HG02938 (cell line): ENCODE measurements around the gene OLFM1.

ENCODE experiments used
- ATAC-seq: cut with Tn5 transposase; IDR thresholded peaks from one replicate; pipeline ENCODE4 v1.9.1; 2021; ENCODE audit warnings: mild to moderate bottlenecking, moderate library complexity; ENCODE audit not compliant: unreplicated experiment

Gene OLFM1

DNA sequence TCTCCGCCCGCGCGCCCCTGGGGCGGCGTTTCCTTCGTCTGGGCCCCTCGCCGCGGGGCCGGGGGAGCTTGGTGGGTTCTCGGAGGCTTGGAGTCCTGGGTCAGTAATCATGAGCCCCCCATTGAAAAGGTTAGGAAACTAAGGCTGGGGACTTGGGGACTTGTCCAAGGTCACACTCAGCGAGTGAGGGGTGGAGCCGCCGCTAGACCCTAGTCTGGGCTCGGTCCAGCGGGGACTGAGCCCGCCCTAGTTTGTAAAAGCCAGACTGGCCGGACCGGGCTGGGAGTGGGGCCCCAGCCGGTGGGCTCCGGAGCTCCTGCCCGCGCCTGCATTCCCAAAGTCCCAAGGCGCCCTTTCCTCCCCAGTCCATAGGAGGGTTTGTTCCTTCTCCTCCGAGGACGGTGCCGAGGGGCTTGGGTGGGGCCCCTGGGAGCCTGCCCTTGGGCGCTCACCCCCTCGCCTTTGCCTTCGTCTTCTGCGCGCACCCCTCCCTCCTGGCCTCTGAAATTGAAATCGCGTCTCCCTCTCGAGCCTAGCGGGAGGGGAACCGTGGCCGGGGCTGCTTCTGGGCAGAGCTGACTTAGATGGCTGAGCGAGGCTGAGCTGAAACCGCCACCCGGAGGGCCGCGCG lies 995 bp downstream of the OLFM1 start:
- ATAC-seq: no peak

GRCh38 chr9:135088979-135089847 lies 1.7 kb downstream of the OLFM1 start:
- ATAC-seq: no peak

GRCh38 chr9:135090081-135090480 lies 2.6 kb downstream of the OLFM1 start:
- ATAC-seq: no peak

- ATAC-seq: no peak
Observed at GRCh38 chr9:135090547-135090946, 3.1 kb downstream of the OLFM1 start.

DNA sequence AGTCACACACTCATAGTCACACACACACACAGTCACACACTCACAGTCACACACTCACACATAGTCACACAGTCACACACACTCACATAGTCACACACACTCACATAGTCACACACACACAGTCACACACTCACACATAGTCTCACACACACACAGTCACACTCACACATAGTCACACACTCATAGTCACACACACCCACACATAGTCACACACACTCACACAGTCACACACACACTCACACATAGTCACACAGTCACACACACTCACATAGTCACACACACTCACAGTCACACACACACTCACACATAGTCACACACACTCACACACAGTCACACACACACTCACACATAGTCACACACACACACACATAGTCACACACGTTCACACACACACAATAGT lies 4.1 kb downstream of the OLFM1 start:
- ATAC-seq: no peak

DNA sequence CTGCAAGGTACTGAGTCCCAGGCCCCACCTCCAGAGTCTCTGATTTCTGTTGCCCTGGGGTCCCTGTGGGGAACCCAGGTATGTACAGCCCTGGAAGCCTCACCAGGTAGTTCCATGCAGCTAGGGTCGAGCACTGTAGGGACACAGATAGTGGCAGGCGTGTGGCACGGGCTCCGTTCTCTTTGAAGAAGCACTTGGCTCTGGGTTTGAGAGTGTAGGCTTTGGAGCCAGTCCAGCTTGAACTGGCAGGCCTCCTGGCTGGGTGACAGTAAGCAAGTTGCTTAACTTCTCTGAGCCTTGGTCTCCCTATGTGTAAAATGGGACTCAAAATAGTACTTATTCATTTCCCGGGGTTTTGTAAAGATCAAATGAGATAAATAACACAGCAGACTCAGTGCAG lies 5.6 kb downstream of the OLFM1 start:
- ATAC-seq: no peak

- ATAC-seq: no peak
Observed at GRCh38 chr9:135093911-135094584, 6.6 kb downstream of the OLFM1 start.

GRCh38 chr9:135095470-135096407 lies 8.3 kb downstream of the OLFM1 start:
- no peak for ATAC-seq

GRCh38 chr9:135096408-135096895 lies 9.0 kb downstream of the OLFM1 start:
- no peak for ATAC-seq

GRCh38 chr9:135098400-135099105 lies 11.1 kb downstream of the OLFM1 start:
- ATAC-seq: no peak

GRCh38 chr9:135099574-135099973 lies 12.1 kb downstream of the OLFM1 start:
- no peak for ATAC-seq

DNA sequence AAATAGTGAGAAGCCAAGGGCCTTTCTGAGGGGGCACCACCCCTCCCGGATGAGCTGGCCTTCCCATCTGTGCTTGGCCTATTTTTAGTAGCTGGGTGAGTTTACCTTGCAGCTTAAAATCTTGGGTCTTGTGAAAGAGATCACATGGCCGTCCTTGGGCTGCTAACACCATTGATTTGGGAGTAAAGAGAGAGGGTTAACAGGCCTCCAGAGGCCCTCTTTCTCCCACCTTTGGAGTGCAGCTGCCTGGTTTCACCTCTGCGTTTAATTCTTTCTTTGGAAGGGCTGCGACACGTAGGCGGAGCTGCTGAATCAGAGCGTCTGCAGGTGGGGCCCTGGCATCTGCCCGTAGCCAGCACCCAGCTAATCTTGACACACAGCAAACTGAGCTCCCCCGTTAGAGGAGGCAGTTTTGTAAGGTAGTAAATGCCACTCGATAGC lies 12.8 kb downstream of the OLFM1 start:
- no peak for ATAC-seq

- no peak for ATAC-seq
Observed at GRCh38 chr9:135100725-135101410, 13.4 kb downstream of the OLFM1 start.

DNA sequence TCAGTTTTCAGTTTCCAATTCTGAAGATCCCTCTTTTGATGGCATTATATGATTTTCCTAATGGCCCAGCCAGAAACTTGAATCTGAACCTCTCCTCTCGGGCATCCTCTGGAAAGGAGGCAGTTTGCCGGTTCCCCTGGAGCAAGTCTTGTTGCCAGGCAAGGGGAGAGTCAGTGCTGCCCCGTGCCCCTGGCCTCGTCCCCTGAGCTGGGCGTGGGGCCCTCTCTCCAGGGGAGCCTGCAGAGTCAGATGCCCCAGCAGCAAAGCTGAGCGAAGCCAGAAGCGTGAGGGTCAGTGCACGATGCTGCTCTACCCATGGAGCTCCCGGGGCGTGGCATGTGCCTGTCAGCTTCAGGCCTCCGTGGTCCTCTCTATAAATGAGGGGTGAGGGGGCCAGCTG lies 14.0 kb downstream of the OLFM1 start:
- ATAC-seq: no peak

- no peak for ATAC-seq
Observed at GRCh38 chr9:135101926-135102325, 14.5 kb downstream of the OLFM1 start.

- ATAC-seq: no peak
Observed at GRCh38 chr9:135102331-135102730, 14.9 kb downstream of the OLFM1 start.

GRCh38 chr9:135103001-135103446 lies 15.6 kb downstream of the OLFM1 start:
- ATAC-seq: no peak

DNA sequence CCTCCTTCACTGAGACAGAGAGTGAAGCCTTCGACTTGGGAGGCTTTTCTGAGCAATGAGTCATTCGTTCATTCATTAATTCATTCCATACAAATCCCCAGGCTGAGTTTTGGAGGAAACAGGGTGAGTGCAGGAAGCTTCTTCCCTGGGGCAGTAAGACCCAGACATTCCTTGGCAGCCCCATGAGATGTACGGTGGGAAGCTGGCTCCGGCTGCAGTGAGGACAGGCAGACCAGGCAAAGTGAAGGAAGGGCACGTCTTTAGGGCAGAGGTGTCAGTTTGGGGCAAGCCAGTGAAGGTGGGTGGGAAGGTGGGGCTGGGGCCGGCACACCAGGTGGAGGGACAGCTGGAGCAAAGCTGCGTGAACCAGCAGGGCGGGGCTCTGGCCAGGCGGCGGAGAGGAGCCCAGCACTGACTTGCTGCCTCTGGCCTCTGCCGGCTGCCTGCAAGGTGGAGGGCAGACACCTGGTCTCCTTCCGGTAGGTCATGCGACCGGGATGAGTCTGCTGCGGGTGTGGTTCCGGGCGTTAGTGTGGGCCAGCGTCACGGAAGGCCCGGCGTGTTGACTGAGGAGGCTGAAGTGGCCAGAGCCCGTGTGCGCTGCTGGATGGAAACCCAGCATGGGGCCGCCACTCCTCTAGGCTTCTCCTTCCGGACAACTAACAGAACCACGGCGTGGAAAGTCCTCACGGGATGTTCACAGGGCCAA lies 16.6 kb downstream of the OLFM1 start:
- ATAC-seq: no peak

GRCh38 chr9:135104761-135105160 lies 17.3 kb downstream of the OLFM1 start:
- ATAC-seq: no peak
